Esophagus squamous epithelium (tissue), 5 donors: ENCODE results near the gene COQ8A. TPM values are rescaled to one million over a fixed set of nuclear protein-coding genes. Genes with fewer than 3 reads are reported as not detected.
A peak's percentile ranks its signal among the peaks of the same experiment; 100 is the strongest.
"Not testable (repeated sequence)": the region's sequence is repeated elsewhere in the genome, so short reads cannot be mapped to it uniquely, and the experiment has no call there.

Experiments
- DNase-seq: peaks from one replicate; lab custom pipeline; 2025; lab: John Stamatoyannopoulos, UW
- H3K27ac ChIP-seq, 4 donors: fragments of 200-600 bp; sonication (generic); one replicate each; pipeline ENCODE4 v1.5.1; 2016 to 2019; ENCODE audit warnings: mild to moderate bottlenecking in 1 of 4
- H3K27me3 ChIP-seq, 4 donors: fragments of 200-600 bp; sonication (generic); 1 replicate in 3 of 4; 2 replicates in 1 of 4; pipeline versions ENCODE4 v1.5.1 to v1.6.0; 2017 to 2021; ENCODE audit warnings: antibody characterized with exemption in 1 of 4
- H3K36me3 ChIP-seq, 3 donors: fragments of 200-600 bp; sonication (generic); one replicate each; pipeline ENCODE4 v1.5.1; 2016 to 2019
- H3K4me1 ChIP-seq, 3 donors: fragments of 200-600 bp; sonication (generic); one replicate each; pipeline ENCODE4 v1.5.1; 2017 to 2019
- H3K4me3 ChIP-seq, 4 donors: fragments of 200-600 bp; sonication (generic); 1 replicate in 3 of 4; 2 replicates in 1 of 4; pipeline ENCODE4 v1.5.1; 2016 to 2019; ENCODE audit warnings: mild to moderate bottlenecking in 2 of 4, moderate library complexity in 1 of 4
- H3K9me3 ChIP-seq, 3 donors: fragments of 200-600 bp; sonication (generic); one replicate each; pipeline ENCODE4 v1.5.1; 2016 to 2019
- CTCF ChIP-seq, 6 experiments: fragments of 450-650 bp in 4 of 6; fragments of 200-600 bp in 2 of 6; sonication (generic) in 2 of 6; IDR thresholded peaks; one replicate each; pipeline ENCODE4 v1.5.1; 2016 to 2019; ENCODE audit warnings: antibody characterized with exemption in 6 of 6, mild to moderate bottlenecking in 4 of 6, moderate library complexity in 4 of 6
- POLR2A ChIP-seq, 4 donors: fragments of 450-650 bp; IDR thresholded peaks; one replicate each; pipeline ENCODE4 v1.6.1; 2017; ENCODE audit warnings: antibody characterized with exemption in 4 of 4, mild to moderate bottlenecking in 4 of 4, moderate library complexity in 3 of 4
- WGBS, 2 donors: methylation state at CpG; one replicate each; pipeline ENCODE4 v1.1.5; 2018; 5-methylcytosine and 5-hydroxymethylcytosine counted together
- intact Hi-C: fragments of 100-400 bp; cut with DNase I; formaldehyde crosslinking; loops from one replicate; pipeline ENCODE4 v1.15.0; 2022
- total RNA-seq, 4 donors: library from RNA; depleted of rRNA; stranded (reverse); fragments of >200 nt; gene quantifications; one replicate each; pipeline ENCODE4 v1.1.0, GENCODE V29; 2016
- donor health status: DM: yes; HTN: yes; CAD: no.

COQ8A gene
- total RNA-seq, 4 donors from 2014 or later: 9.3 to 37.8 (median 16.9) TPM

GRCh38 chr1:226993814-226994585, 53.9 kb downstream of the COQ8A start:
- Histone ChIP-seq H3K4me3 (no peak overlapping the region), H3K27me3 (no peaks in the 10 kb centered on the region), H3K9me3 (no peaks in the 10 kb centered on the region), H3K36me3 (peaks cover 0 to 11% (median 0%) of the 10 kb centered on the region in 3 donors), H3K4me1 (peaks cover 2 to 18% (median 13%) of the 10 kb centered on the region in 3 donors), H3K27ac (peak overlapping the region in 3 of 4 donors; percentile 14 to 51 (median 48))
- no peak for DNase-seq
- TF ChIP-seq POLR2A (IDR thresholded peaks at IDR 0.05): no peak
- no peak for TF ChIP-seq CTCF (IDR thresholded peaks at IDR 0.05)
- 81 to 84% methylated on average over 19 to 22 of the region's 22 CpGs for WGBS, 2 donors
- intact Hi-C loops: no loop called here

GRCh38 chr1:226994586-226995364, 54.7 kb downstream of the COQ8A start:
- no peaks in the 10 kb centered on the region for H3K9me3 ChIP-seq
- no peak overlapping the region for H3K4me3 ChIP-seq
- H3K4me1 ChIP-seq: peaks cover 0 to 10% (median 5%) of the 10 kb centered on the region in 3 donors
- H3K36me3 ChIP-seq: peaks cover 0 to 11% (median 0%) of the 10 kb centered on the region in 3 donors
- DNase-seq: no peak
- H3K27ac ChIP-seq: peak overlapping the region in 2 of 4 donors; percentile 14 to 48
- no peak for TF ChIP-seq CTCF (IDR thresholded peaks at IDR 0.05)
- TF ChIP-seq POLR2A (IDR thresholded peaks at IDR 0.05): no peak
- intact Hi-C loops: no loop called here
- H3K27me3 ChIP-seq: no peaks in the 10 kb centered on the region
- WGBS, 2 donors: 85 to 89% methylated on average over 10 to 16 of the region's 18 CpGs

- no peak overlapping the region for H3K27ac ChIP-seq
- H3K4me3 ChIP-seq: no peak overlapping the region
- H3K27me3 ChIP-seq: no peaks in the 10 kb centered on the region
- H3K9me3 ChIP-seq: no peaks in the 10 kb centered on the region
- 64 to 76% methylated on average over 13 of the region's 13 CpGs for WGBS, 2 donors
- intact Hi-C loops: no loop called here
- H3K36me3 ChIP-seq: peaks cover 0 to 11% (median 0%) of the 10 kb centered on the region in 3 donors
- DNase-seq: no peak
- H3K4me1 ChIP-seq: peaks cover 0 to 1% (median 0%) of the 10 kb centered on the region in 3 donors
- TF ChIP-seq CTCF (IDR thresholded peaks at IDR 0.05) (no peak), POLR2A (IDR thresholded peaks at IDR 0.05) (no peak)
Measured at GRCh38 chr1:226995365-226996332, 55.6 kb downstream of the COQ8A start.

GRCh38 chr1:226999579-226999978, 59.5 kb downstream of the COQ8A start:
- H3K4me1 ChIP-seq, H3K27me3 ChIP-seq, H3K4me3 ChIP-seq, H3K27ac ChIP-seq, intact Hi-C loops, DNase-seq, H3K9me3 ChIP-seq: not testable (repeated sequence)
- H3K36me3 ChIP-seq: peaks cover under 1 to 35% (median 2%) of the 10 kb centered on the region in 3 donors
- 92 to 100% methylated on average over 2 of the region's 2 CpGs for WGBS, 2 donors

GRCh38 chr1:227002531-227003049, 62.5 kb downstream of the COQ8A start:
- no peak for DNase-seq
- no peaks in the 10 kb centered on the region for H3K9me3 ChIP-seq
- H3K4me1 ChIP-seq: no peaks in the 10 kb centered on the region
- intact Hi-C loops: no loop called here
- TF ChIP-seq CTCF (IDR thresholded peaks at IDR 0.05): no peak
- TF ChIP-seq POLR2A (IDR thresholded peaks at IDR 0.05): no peak
- peaks cover 4 to 41% (median 4%) of the 10 kb centered on the region in 3 donors for H3K36me3 ChIP-seq
- H3K4me3 ChIP-seq: no peak overlapping the region
- H3K27me3 ChIP-seq: no peaks in the 10 kb centered on the region
- H3K27ac ChIP-seq: no peak overlapping the region
- WGBS, 2 donors: 29 to 89% methylated on average over 1 to 3 of the region's 3 CpGs
